ENCODE data around the gene EPHB1.

The EPHB1 gene

GRCh38 chr3:134852132-134852531 is 57.1 kb downstream of the EPHB1 start:
- Mint-ChIP-seq H3K9me3 (no peaks in the 10 kb centered on the region), H3K4me3 (no peak overlapping the region), H3K27ac (no peak overlapping the region), H3K27me3 (ENCODE audit: low read depth) (peaks cover 7% of the 10 kb centered on the region), H3K4me1 (peaks cover 1% of the 10 kb centered on the region), H3K36me3 (ENCODE audit: low read depth) (no peaks in the 10 kb centered on the region)
- no peak for TF ChIP-seq CTCF (IDR thresholded peaks at IDR 0.05; ENCODE audit: unreplicated experiment in 3 of 3)

GRCh38 chr3:134852893-134853351 is 57.9 kb downstream of the EPHB1 start:
- H3K36me3 Mint-ChIP-seq (ENCODE audit: low read depth) = no peaks in the 10 kb centered on the region
- H3K4me3 Mint-ChIP-seq = no peak overlapping the region
- H3K27me3 Mint-ChIP-seq (ENCODE audit: low read depth) = peaks cover 7% of the 10 kb centered on the region
- H3K9me3 Mint-ChIP-seq = no peaks in the 10 kb centered on the region
- no peaks in the 10 kb centered on the region for H3K4me1 Mint-ChIP-seq
- no peak overlapping the region for H3K27ac Mint-ChIP-seq
- no peak for TF ChIP-seq CTCF (IDR thresholded peaks at IDR 0.05; ENCODE audit: unreplicated experiment in 3 of 3)

- Mint-ChIP-seq H3K27ac (no peak overlapping the region), H3K27me3 (ENCODE audit: low read depth) (peaks cover 5% of the 10 kb centered on the region), H3K4me1 (no peaks in the 10 kb centered on the region), H3K4me3 (no peak overlapping the region), H3K9me3 (no peaks in the 10 kb centered on the region), H3K36me3 (ENCODE audit: low read depth) (no peaks in the 10 kb centered on the region)
- no peak for TF ChIP-seq CTCF (IDR thresholded peaks at IDR 0.05; ENCODE audit: unreplicated experiment in 3 of 3)
These were observed 59.2 kb downstream of the EPHB1 start for GRCh38 chr3:134854254-134854653.

GRCh38 chr3:134857356-134857755 is 62.3 kb downstream of the EPHB1 start:
- Mint-ChIP-seq H3K27ac (no peak overlapping the region), H3K9me3 (no peaks in the 10 kb centered on the region), H3K4me1 (no peaks in the 10 kb centered on the region), H3K27me3 (ENCODE audit: low read depth) (peaks cover 3% of the 10 kb centered on the region), H3K4me3 (no peak overlapping the region), H3K36me3 (ENCODE audit: low read depth) (no peaks in the 10 kb centered on the region)
- no peak for TF ChIP-seq CTCF (IDR thresholded peaks at IDR 0.05; ENCODE audit: unreplicated experiment in 3 of 3)

- Mint-ChIP-seq H3K27ac (no peak overlapping the region), H3K4me1 (no peaks in the 10 kb centered on the region), H3K27me3 (ENCODE audit: low read depth) (peaks cover 3% of the 10 kb centered on the region), H3K36me3 (ENCODE audit: low read depth) (no peaks in the 10 kb centered on the region), H3K9me3 (no peaks in the 10 kb centered on the region), H3K4me3 (no peak overlapping the region)
- TF ChIP-seq CTCF (IDR thresholded peaks at IDR 0.05; ENCODE audit: unreplicated experiment in 3 of 3) = no peak
These were observed 62.8 kb downstream of the EPHB1 start for GRCh38 chr3:134857776-134858362.

GRCh38 chr3:134858441-134859035 is 63.5 kb downstream of the EPHB1 start:
- H3K27me3 Mint-ChIP-seq (ENCODE audit: low read depth) = peaks cover 3% of the 10 kb centered on the region
- H3K27ac Mint-ChIP-seq = no peak overlapping the region
- H3K4me1 Mint-ChIP-seq = no peaks in the 10 kb centered on the region
- no peaks in the 10 kb centered on the region for H3K36me3 Mint-ChIP-seq (ENCODE audit: low read depth)
- TF ChIP-seq CTCF (IDR thresholded peaks at IDR 0.05; ENCODE audit: unreplicated experiment in 3 of 3) = no peak
- H3K9me3 Mint-ChIP-seq = no peaks in the 10 kb centered on the region
- no peak overlapping the region for H3K4me3 Mint-ChIP-seq
